NOMO-1 treated with dmso at 0.1 percent for 144 hours (cell line): Measurements from ENCODE around the gene HS3ST5.
"Not testable (repeated sequence)": the region's sequence is repeated elsewhere in the genome, so short reads cannot be mapped to it uniquely, and the experiment has no call there.

Experiments
- DNase-seq: peaks from one replicate; lab custom pipeline; 2025; ENCODE audit not compliant: unreplicated experiment; lab: John Stamatoyannopoulos, UW

Gene HS3ST5

GRCh38 chr6:114100215-114100994 lies 242.4 kb downstream of the HS3ST5 start:
- no peak for DNase-seq

- DNase-seq: no peak
These were observed 246.2 kb downstream of the HS3ST5 start for GRCh38 chr6:114096561-114097172.

DNA sequence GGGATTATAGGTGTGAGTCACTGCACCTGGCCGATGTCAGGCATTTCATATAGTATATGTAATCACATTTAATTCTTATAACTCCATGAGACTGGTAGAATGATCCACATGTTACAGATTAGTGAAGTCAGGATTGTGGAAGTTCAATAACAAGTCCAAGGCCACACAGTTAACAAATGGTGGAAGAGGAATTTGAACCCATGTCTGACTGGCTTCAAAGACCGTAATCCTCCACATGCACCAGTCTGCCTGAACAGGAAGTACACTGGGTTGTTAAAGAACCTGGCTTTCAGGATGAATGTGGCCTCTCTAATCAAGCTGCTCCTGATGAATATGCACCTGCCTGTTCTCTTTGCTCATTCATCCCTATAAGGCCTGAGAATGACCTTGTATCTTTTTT lies 249.9 kb downstream of the HS3ST5 start:
- DNase-seq: no peak

GRCh38 chr6:114090626-114091025 lies 252.2 kb downstream of the HS3ST5 start:
- no peak for DNase-seq

GRCh38 chr6:114087496-114087895 lies 255.3 kb downstream of the HS3ST5 start:
- DNase-seq: no peak

GRCh38 chr6:114085211-114085610 lies 257.6 kb downstream of the HS3ST5 start:
- DNase-seq: no peak

DNA sequence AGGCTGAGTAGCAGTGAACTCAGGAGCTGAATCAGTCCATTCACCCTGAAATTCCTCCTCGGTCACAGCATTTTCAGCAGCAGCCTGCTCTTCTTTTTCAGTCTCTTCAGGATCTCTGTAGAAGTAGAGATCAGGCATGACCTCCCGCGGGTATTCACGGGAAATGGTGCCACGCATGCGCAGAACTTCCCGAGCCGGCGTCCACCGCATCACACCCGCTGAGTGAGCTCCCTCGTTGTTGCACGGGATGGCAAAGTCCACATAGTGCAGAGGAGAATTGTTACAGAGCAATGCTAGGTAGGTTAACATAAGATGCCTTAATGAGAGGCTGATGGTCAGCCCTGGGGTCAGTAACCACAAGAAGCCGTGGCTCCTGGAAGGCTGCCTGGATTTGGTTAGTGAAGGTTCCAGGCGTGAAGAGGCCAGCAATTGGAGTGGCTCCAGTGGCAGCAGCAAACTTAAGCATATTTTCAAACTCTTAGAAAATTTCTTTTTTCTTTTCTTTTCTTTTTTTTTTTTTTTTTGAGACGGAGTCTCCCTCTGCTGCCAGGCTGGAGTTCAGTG lies 258.4 kb downstream of the HS3ST5 start:
- DNase-seq: no peak

DNA sequence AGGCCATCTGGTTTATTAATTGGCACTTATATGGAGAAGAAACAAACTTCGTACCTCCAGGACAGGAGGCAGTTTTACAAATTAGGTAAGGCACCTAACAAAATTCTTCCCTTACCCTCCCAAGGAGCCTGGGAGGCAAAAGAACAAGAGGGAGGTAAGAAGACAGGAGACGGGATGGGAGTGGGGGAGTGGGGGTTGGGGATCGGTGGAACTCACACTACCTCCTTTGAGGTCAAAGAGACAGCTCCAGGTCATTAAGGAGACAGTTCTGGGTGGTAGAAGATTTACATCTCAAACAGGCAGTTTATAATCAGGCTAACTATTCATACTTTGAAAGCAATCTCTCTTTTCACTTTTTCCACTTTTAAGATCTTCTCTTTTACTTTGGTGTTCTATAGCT lies 259.6 kb downstream of the HS3ST5 start:
- no peak for DNase-seq

GRCh38 chr6:114081730-114082129 lies 261.1 kb downstream of the HS3ST5 start:
- no peak for DNase-seq

- no peak for DNase-seq
These were observed 261.8 kb downstream of the HS3ST5 start for GRCh38 chr6:114080891-114081510.

GRCh38 chr6:114080410-114080809 lies 262.4 kb downstream of the HS3ST5 start:
- DNase-seq: not testable (repeated sequence)

DNA sequence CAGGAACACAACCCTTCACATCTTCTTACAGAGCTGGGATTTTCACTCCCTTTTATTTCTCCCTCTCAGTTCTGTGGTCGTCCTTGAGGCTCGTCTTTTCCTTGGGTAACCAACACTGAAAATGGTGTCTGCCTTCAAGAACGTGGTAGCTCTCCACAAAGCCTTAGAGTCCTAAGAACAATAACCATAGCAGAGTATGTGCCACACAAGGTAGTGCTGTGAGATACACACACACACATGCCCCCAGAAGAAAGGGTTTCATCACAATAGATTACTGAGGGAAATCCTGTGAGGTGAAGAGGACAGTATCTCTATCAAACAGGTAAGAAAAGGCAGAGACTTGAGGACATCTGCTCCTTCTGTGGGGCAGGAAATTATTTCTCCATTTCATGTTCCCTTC lies 267.0 kb downstream of the HS3ST5 start:
- no peak for DNase-seq

DNA sequence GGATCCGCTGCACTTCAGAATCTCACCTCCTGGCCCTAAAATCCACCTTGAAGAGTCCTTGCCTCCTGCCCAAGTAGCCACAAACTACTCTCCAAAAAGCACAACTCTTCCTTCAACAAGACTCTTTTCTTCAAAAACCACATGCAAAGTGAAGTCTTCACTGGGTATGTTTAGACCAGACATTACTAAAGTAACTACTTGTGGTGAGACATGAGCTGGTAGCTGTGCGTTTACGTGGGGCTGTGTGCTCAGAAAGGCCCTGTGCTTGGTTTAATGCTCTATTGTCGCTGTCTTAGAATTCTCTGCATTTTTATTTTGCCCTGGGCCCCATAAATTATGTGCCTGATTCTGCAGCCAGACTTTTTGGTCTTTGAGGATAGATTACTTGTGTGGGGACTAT lies 267.5 kb downstream of the HS3ST5 start:
- no peak for DNase-seq

DNA sequence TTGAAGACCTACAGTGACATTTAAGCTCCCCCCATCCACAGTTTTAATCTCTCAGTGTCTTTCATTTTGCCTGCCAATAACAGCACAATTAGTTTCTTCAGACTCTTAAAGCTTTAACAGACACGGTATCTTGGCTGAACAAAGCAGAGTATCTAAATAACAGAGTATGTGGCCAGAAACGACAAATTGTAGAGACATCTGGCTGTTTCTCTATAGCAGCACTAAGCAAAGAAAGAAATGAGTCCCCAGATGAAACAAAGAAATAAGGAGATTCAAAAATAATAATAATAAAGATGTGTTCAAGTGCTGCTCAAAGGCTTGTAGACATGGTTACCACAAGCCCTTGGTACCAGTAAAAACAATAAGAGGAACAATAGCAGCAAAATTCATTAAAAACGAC lies 274.1 kb downstream of the HS3ST5 start:
- DNase-seq: no peak

GRCh38 chr6:114068116-114068515 lies 274.7 kb downstream of the HS3ST5 start:
- no peak for DNase-seq

GRCh38 chr6:114064862-114065261 lies 278.0 kb downstream of the HS3ST5 start:
- peak; percentile 8 for DNase-seq

- DNase-seq: no peak
These were observed 278.9 kb downstream of the HS3ST5 start for GRCh38 chr6:114063956-114064355.

- no peak for DNase-seq
These were observed 280.6 kb downstream of the HS3ST5 start for GRCh38 chr6:114062199-114062598.

DNA sequence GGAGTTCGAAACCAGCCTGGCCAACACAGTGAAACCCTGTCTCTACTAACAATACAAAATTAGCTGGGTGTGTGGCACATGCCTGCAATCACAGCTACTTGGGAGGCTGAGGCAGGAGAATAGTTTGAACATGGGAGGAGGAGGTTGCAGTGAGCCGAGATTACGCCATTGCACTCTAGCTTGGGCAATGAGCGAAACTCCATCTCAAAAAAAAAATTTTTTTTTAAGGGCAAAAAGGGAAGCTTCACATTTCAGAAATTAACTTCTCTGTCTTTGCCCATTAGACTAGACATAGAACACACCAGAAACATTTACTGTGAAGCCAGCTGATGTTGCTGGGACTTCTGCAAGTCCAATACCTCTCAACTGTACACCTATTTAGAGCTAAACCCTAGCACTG lies 281.1 kb downstream of the HS3ST5 start:
- DNase-seq: peak; percentile 69

- DNase-seq: no peak
These were observed 281.7 kb downstream of the HS3ST5 start for GRCh38 chr6:114061116-114061515.

DNA sequence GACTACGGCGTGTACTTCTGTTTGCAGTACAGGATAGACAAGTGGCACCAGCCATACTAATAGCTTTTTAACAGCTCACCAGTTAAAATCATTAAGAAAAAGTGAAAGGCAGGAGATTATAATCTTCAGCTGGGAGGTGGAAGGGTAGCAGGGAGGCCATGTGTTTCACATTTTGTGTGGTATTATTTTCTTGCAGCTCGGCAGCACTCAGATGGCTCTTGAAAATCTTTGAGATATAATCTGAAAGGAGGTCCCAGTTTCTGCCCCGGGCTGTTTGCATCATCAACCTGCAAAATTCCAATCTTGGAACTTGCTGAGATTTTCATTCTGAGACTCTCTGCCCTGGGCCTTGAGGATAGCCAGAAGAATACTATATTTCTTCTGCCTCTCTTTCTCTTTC lies 284.4 kb downstream of the HS3ST5 start:
- DNase-seq: no peak

DNA sequence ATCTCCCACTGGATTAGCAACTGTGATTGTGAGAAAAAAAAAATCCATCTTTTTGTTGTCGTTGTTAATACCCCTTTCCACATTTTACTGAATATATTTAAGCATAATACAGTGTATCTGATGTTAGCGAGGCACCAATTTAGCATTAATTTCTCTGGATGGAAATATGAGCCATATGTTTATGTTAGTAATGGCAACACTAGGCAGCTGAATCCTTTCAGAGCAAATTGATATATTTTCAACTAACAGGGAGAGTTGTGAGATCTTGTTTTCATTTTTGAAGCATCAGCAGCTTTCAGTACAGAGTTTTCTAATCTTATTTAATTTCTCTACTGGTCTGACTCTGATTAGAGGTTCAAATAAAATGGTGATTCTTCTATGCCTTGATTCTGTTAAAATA lies 287.1 kb downstream of the HS3ST5 start:
- DNase-seq: no peak
